ENCODE measurements around the gene FKBP15.
"Not testable (repeated sequence)": the region's sequence is repeated elsewhere in the genome, so short reads cannot be mapped to it uniquely, and the experiment has no call there.

The FKBP15 gene

GRCh38 chr9:113181165-113181564 is 39.9 kb downstream of the FKBP15 start:
- no peak for DNase-seq

GRCh38 chr9:113179839-113180238 is 41.2 kb downstream of the FKBP15 start:
- no peak for DNase-seq

- DNase-seq = no peak
These were observed 43.0 kb downstream of the FKBP15 start for GRCh38 chr9:113178087-113178486.

GRCh38 chr9:113177251-113177650 is 43.8 kb downstream of the FKBP15 start:
- DNase-seq = no peak

- DNase-seq = no peak
These were observed 44.3 kb downstream of the FKBP15 start for GRCh38 chr9:113176803-113177202.

- no peak for DNase-seq
These were observed 47.7 kb downstream of the FKBP15 start for GRCh38 chr9:113173341-113173740.

GRCh38 chr9:113168809-113169208 is 52.3 kb downstream of the FKBP15 start:
- no peak for DNase-seq

GRCh38 chr9:113166039-113166438 is 55.0 kb downstream of the FKBP15 start:
- DNase-seq = no peak

- no peak for DNase-seq
These were observed 56.4 kb downstream of the FKBP15 start for GRCh38 chr9:113164536-113165300.

- no peak for DNase-seq
These were observed 58.1 kb downstream of the FKBP15 start for GRCh38 chr9:113163001-113163400.

- no peak for DNase-seq
These were observed 60.5 kb downstream of the FKBP15 start for GRCh38 chr9:113160571-113160970.

- no peak for DNase-seq
These were observed 62.6 kb downstream of the FKBP15 start for GRCh38 chr9:113158446-113158845.

GRCh38 chr9:113156880-113157279 is 64.2 kb downstream of the FKBP15 start:
- DNase-seq = no peak

- DNase-seq = no peak
These were observed 65.0 kb downstream of the FKBP15 start for GRCh38 chr9:113155911-113156588.

GRCh38 chr9:113154946-113155345 is 66.1 kb downstream of the FKBP15 start:
- DNase-seq = no peak

GRCh38 chr9:113154471-113154870 is 66.6 kb downstream of the FKBP15 start:
- DNase-seq = no peak

GRCh38 chr9:113153599-113153998 is 67.5 kb downstream of the FKBP15 start:
- no peak for DNase-seq

- DNase-seq = no peak
These were observed 68.4 kb downstream of the FKBP15 start for GRCh38 chr9:113152699-113153098.

- no peak for DNase-seq
These were observed 69.1 kb downstream of the FKBP15 start for GRCh38 chr9:113151696-113152630.

- peak; percentile 78 for DNase-seq
These were observed 70.1 kb downstream of the FKBP15 start, which contains the start of gene SLC31A2 for GRCh38 chr9:113150670-113151611. SLC31A2 (plus strand) TSS chr9:113151007; CDS start chr9:113151075, 68 bp downstream.

GRCh38 chr9:113149561-113149960 is 71.5 kb downstream of the FKBP15 start:
- DNase-seq = not testable (repeated sequence)
